ENCODE measurements around the gene JCHAIN. TPM values are rescaled to one million over a fixed set of nuclear protein-coding genes. Genes with fewer than 3 reads are reported as not detected.

Gene JCHAIN
- total RNA-seq, result not detected

DNA sequence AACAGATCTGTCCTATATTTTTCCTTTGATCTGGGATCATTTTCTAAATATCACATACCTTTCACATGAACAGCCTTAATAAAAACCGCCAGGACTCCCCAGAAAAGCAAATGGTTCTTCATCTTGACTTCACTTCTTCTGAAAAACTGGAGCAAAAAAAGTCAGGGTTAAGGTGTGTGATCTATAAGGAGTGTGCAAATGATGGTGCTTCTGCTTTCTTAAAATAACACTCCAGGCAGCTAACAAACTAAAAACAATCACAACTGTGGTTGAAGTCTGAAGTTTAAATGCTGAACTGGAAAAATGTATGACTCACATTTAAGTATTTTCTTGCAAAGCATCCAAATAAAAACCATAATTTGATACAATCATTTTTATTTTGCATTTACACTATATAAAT is at the start of gene JCHAIN:
JCHAIN (minus strand) TSS at position 140 of the 400 bp plus-strand sequence; CDS start at position 122, 18 bp downstream.
- peaks cover 7% of the 10 kb centered on the region for H3K27me3 Mint-ChIP-seq
- no peaks in the 10 kb centered on the region for H3K9me3 Mint-ChIP-seq

DNA sequence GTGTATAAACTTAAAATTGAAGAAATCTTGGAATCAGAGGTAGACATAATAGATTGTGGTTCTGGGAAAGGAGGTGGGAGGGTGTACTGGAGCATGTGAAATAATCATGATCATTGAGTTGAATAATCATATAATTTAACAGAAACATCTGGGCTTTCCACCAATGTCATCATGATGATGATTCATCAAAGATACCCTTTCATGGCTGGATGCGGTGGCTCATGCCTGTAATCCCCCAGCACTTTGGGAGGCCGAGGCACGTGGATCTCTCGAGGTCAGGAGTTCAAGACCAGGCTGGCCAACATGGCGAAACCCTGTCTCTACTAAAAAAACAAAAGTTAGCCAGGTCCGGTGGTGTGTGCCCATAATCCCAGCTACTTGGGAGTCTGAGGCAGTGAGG is 48.8 kb upstream of the JCHAIN start:
- no peaks in the 10 kb centered on the region for H3K36me3 Mint-ChIP-seq (ENCODE audit: low read depth)
- no peaks in the 10 kb centered on the region for H3K27me3 Mint-ChIP-seq
- peak; percentile 21 for ATAC-seq (replicated peaks)
- no peaks in the 10 kb centered on the region for H3K9me3 Mint-ChIP-seq
- no peak overlapping the region for H3K27ac Mint-ChIP-seq
- peak overlapping the region; percentile 7 for H3K4me3 Mint-ChIP-seq
- peaks cover 19% of the 10 kb centered on the region for H3K4me1 Mint-ChIP-seq

More for the DNA sequence above, at the start of gene JCHAIN:
- Mint-ChIP-seq H3K4me3 (no peak within 1 kb of the TSS), H3K4me1 (no peaks in the 10 kb centered on the region), H3K36me3 (ENCODE audit: low read depth) (no peaks in the 10 kb centered on the region), H3K27ac (no peak within 1 kb of the TSS)
- no peak for ATAC-seq (replicated peaks)

DNA sequence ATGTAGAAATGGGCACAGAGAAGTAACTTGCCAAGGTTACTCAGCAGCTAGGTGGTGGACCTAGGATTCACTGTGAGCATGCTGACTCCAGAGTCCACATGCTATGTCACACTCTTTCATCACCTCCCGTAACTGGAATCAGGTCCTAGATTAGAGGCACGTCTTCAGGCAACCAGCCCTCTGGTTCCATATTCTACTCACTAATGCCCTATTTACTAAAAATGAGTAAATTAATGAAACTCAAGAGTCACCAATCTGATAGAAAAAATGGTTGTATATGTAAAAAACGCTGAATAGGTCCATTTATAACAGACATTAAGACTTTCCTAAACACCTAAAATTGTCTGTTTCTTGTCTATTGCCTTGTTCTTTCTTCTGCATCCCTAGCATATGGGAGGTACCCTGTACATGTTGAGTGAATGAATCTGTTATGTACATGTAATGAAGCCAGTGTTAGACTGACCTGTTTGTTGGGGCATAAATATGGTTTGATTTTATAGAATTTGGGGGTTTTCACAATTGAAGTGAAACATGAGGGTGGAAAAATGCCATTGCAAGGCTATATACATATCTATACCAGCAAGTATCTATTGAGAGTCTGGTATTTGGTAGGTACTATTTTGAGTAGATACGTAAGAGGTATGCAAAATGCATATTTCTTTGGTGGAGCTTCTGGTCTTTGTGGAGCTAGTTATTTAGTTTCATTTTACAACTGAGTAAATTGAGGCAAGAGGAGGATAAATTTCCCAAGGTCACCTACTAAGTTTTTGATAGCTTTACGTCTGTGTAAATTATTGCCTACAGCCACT is 48.0 kb upstream of the JCHAIN start:
- no peaks in the 10 kb centered on the region for H3K9me3 Mint-ChIP-seq
- peaks cover 19% of the 10 kb centered on the region for H3K4me1 Mint-ChIP-seq
- H3K27ac Mint-ChIP-seq, result no peak overlapping the region
- H3K27me3 Mint-ChIP-seq, result no peaks in the 10 kb centered on the region
- H3K36me3 Mint-ChIP-seq (ENCODE audit: low read depth), result no peaks in the 10 kb centered on the region
- no peak for ATAC-seq (replicated peaks)
- H3K4me3 Mint-ChIP-seq, result peak overlapping the region; percentile 36

DNA sequence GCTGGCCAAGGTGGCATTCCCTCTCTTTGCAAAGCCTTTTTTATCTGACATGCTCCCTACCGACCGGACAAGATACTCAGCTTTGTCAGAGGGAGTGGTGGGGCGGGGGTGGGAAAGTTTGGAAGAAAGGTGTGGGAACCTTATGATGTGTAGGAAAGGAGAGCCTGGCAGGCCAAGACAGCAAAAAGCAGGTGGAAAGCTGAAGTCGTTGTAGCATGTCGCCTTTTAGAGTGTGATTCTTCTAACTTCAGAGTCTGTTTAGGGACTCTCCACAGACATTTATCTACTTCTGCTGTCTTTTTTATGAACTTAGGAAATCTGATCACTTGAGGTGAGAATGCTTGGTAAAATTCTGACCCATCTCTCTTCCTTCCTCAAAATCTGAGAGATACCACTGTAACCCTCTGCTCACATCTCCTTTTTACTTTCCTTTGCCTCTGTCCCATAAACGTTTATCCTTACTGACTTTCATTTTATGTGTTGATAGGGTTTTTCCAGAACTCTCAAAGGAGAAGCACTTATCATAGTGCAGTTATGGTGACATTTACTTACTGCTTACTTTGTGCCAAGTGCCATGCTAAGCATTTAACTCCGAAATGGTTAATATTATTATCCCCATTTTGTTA is 47.3 kb upstream of the JCHAIN start:
- Mint-ChIP-seq H3K27me3 (no peaks in the 10 kb centered on the region), H3K27ac (no peak overlapping the region), H3K36me3 (ENCODE audit: low read depth) (no peaks in the 10 kb centered on the region), H3K4me1 (peaks cover 19% of the 10 kb centered on the region), H3K9me3 (no peaks in the 10 kb centered on the region), H3K4me3 (peak overlapping the region; percentile 36)
- ATAC-seq (replicated peaks), result no peak

DNA sequence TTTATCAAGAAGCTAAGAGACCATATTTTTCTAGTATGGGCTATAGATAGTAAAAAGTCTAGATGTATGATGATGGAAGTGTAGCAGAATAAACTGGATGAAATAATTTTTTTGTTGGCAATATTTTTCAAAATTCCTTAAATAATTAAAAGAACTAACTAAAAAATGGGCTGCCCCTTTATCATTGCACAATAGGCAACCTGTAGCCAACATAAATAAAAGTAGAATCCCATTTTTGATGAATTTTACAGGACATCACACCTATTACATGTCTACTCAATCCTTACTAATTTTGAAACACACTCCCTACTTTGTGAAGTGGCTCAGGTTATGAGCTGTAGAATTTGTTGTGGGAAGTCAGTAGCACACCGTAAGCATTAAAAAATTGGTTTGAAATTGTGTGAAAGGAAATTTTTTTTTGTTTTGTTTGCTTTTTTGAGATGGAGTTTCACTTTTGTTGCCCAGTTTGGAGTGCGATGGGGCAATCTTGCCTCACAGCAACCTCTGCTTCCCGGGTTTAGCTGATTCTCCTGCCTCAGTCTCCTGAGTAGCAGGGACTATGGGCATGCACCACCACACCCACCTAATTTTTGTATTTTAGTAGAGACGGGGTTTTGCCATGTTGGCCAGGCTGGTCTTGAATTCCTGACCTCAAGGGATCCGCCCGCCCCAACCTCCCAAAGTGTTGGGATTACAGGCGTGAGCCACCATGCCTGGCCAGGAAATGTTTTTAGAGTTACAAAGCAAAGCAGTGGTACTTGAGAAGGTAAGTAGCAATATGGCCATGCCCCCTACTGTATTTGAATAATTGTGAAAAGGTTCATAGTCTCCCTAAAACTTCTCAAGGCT is 46.5 kb upstream of the JCHAIN start:
- no peak for ATAC-seq (replicated peaks)
- peak overlapping the region; percentile 18 for H3K27ac Mint-ChIP-seq
- H3K4me1 Mint-ChIP-seq, result peaks cover 19% of the 10 kb centered on the region
- no peaks in the 10 kb centered on the region for H3K36me3 Mint-ChIP-seq (ENCODE audit: low read depth)
- H3K9me3 Mint-ChIP-seq, result no peaks in the 10 kb centered on the region
- peak overlapping the region; percentile 36 for H3K4me3 Mint-ChIP-seq
- H3K27me3 Mint-ChIP-seq, result no peaks in the 10 kb centered on the region

DNA sequence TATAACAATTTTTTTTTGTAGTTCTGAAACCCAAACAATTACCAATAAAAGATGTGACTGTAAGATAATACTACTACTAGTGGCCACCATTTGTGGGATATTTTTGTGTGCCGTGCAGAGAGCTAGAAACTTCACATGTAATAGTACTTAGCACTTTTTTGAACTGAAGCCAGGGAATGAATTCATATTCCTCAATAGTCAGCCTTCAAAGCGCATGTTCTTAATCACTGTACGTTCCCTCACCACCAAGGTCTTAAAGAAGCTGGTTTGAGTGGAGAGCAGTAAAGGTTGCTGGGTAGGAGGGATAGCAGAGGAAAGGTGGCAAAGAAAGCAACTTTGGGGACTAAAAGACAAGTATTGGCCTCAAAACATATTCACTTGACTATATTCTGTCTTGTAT is 45.8 kb upstream of the JCHAIN start:
- Mint-ChIP-seq H3K9me3 (no peaks in the 10 kb centered on the region), H3K4me1 (peaks cover 19% of the 10 kb centered on the region), H3K27me3 (no peaks in the 10 kb centered on the region), H3K27ac (peak overlapping the region; percentile 18), H3K36me3 (ENCODE audit: low read depth) (no peaks in the 10 kb centered on the region), H3K4me3 (peak overlapping the region; percentile 33)
- ATAC-seq (replicated peaks), result no peak

DNA sequence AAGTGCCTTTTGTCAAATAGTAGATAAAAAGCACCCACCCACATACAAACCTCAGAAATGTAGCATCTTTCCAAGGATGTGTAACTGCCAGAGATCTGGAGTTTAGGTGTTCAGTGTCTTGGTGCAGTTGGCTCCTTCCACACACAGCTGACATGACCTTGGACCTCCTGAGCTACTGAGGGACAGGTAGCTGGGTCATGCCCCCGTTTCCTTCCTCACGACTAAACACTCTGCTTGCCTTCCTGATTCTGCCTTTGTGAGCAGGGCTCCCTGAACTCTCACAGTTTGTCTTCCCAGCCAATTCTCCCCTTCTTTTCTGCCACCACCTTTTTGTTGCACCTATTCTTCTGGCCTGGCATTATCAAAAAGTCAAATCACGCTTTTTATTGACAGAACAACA is 45.3 kb upstream of the JCHAIN start:
- ATAC-seq (replicated peaks), result no peak
- Mint-ChIP-seq H3K4me1 (peaks cover 19% of the 10 kb centered on the region), H3K27ac (peak overlapping the region; percentile 18), H3K9me3 (no peaks in the 10 kb centered on the region), H3K4me3 (peak overlapping the region; percentile 33), H3K36me3 (ENCODE audit: low read depth) (no peaks in the 10 kb centered on the region), H3K27me3 (no peaks in the 10 kb centered on the region)

DNA sequence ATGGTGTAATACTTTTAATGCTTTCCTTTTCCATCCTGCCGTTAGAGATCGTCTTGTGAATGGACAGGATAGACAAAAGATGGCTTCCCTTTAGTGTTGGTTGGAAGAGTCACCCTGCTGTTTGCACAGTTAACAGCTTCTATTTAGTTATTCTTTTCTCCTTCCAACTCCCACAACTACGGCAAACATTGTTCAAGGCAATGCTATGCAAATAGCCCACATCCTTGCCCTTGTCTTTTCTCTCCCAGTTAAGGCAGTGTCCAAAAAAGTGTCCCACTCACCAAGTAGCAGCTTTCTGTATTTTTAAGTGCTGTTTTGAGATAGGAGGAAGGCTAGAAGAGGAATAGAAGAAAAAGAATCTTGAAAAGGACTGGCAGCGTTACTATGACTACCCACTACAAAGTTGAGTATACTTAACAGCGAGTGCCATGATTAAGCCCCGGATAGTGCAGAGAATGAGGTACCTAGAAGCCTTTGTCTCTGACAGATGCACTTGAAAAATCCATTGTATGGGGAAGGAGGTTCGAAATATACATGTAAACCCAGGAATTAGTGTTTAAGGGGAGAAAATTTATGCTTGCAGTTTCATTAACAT is 43.4 kb upstream of the JCHAIN start:
- H3K4me3 Mint-ChIP-seq, result no peak overlapping the region
- H3K4me1 Mint-ChIP-seq, result peaks cover 25% of the 10 kb centered on the region
- no peaks in the 10 kb centered on the region for H3K36me3 Mint-ChIP-seq (ENCODE audit: low read depth)
- peak overlapping the region; percentile 8 for H3K27ac Mint-ChIP-seq
- H3K27me3 Mint-ChIP-seq, result no peaks in the 10 kb centered on the region
- no peak for ATAC-seq (replicated peaks)
- no peaks in the 10 kb centered on the region for H3K9me3 Mint-ChIP-seq

DNA sequence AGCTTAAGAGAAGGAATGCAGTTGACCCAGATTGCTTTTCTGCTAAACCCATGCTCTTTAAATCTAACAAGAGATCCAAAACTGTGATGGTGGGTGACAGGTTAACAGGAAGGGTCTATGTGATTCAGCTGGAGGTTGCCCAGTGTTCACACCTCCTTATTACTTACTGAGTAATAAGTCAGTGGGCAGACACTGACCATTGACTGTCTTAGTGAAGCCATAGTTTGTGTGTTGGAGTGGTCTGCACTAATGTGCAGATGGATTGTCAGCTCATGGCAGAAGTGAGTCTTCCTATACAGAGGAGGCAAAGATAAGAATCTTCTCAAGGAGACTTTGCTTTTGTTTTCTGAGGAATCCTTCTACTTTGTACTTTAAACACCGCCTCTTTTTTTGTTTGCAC is 40.2 kb upstream of the JCHAIN start:
- Mint-ChIP-seq H3K27me3 (no peaks in the 10 kb centered on the region), H3K9me3 (no peaks in the 10 kb centered on the region), H3K4me3 (peak overlapping the region; percentile 96), H3K27ac (peak overlapping the region; percentile 93), H3K4me1 (peaks cover 17% of the 10 kb centered on the region), H3K36me3 (ENCODE audit: low read depth) (no peaks in the 10 kb centered on the region)
- ATAC-seq (replicated peaks), result no peak

DNA sequence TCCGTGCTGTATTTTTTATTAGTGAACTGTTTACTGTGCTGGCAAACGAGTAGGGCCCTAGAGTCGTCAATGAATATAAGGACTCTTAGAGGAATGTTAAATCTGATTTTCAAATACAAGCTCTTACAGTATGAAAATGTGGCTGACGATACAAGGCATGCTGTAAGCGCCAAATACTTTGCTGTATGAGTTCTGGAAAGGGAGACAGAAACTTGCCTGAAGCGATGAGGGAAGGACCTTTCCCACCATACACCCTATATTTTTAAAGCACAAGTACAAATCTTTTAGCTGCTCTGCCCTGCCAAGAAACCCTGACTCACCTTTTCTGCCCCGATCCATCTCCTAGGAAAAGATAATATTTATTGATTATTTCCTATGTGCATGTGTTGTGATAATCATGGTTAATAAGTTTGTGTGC is 39.7 kb upstream of the JCHAIN start:
- Mint-ChIP-seq H3K4me1 (peaks cover 17% of the 10 kb centered on the region), H3K27ac (peak overlapping the region; percentile 93), H3K9me3 (no peaks in the 10 kb centered on the region), H3K4me3 (peak overlapping the region; percentile 96), H3K36me3 (ENCODE audit: low read depth) (no peaks in the 10 kb centered on the region), H3K27me3 (no peaks in the 10 kb centered on the region)
- no peak for ATAC-seq (replicated peaks)

DNA sequence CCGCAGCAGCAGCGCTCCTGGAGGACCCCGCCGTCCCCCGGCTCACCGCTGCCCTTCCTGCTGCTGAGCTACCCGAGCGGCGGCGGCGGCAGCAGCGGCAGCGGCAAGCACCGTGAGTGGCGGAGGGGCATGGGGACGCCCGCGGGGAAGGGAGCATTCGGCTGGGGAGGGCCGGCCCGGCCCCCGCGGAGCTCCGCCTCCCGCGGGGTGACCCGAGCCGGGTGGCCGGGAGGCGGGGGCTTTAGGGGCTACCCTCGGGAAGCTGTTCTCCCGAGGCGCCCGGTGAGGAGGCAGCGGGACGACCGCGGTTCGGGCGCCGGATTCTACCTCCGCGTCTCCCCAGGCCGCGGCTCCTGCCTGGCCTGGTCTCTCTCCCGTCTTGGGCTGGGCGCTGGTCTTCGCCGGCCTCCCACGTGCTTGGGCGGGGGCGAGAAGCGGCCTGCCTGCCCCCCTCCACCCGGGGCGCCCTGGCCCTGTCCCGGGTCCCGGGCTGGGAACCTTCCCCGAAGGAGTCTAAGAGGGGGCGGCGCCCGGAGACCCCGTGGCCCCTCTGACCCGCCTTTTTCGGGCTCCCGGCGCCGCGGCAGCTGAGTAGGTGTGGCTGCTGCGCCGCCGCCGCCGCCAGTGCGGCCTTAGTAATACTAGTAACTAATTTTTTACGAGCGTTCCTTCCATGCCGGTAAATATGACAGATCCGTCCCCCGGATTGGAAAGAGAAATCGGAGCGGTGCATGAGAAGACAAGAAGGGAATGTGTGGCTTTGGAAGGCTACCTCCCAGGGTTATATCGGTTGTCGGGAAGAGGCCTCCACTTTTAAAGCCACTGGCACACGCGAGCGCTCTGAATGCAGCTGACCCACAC is 39.1 kb upstream of the JCHAIN start:
- no peaks in the 10 kb centered on the region for H3K36me3 Mint-ChIP-seq (ENCODE audit: low read depth)

DNA sequence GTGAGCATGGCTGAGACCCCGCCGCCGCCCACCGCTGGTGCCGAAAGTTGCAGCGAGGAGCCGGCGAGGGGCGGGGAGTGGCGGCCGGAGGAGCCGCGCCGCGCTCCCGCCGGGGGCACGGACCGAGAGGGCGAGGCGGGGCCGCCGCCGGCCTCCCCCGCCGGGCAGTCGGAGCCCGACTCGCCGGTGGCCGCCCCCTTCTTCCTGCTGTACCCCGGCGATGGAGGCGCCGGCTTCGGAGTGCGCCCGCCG is 38.5 kb upstream of the JCHAIN start:
- H3K4me1 Mint-ChIP-seq, result peaks cover 17% of the 10 kb centered on the region
- H3K4me3 Mint-ChIP-seq, result no peak overlapping the region
- ATAC-seq (replicated peaks), result peak; percentile 44
- H3K36me3 Mint-ChIP-seq (ENCODE audit: low read depth), result no peaks in the 10 kb centered on the region
- H3K27ac Mint-ChIP-seq, result no peak overlapping the region
- H3K27me3 Mint-ChIP-seq, result no peaks in the 10 kb centered on the region
- no peaks in the 10 kb centered on the region for H3K9me3 Mint-ChIP-seq

More for the DNA sequence above, 39.1 kb upstream of the JCHAIN start:
- Mint-ChIP-seq H3K27me3 (no peaks in the 10 kb centered on the region), H3K4me1 (peaks cover 17% of the 10 kb centered on the region), H3K9me3 (no peaks in the 10 kb centered on the region), H3K27ac (peak overlapping the region; percentile 93), H3K4me3 (peak overlapping the region; percentile 96)
- ATAC-seq (replicated peaks), result peak; percentile 69

DNA sequence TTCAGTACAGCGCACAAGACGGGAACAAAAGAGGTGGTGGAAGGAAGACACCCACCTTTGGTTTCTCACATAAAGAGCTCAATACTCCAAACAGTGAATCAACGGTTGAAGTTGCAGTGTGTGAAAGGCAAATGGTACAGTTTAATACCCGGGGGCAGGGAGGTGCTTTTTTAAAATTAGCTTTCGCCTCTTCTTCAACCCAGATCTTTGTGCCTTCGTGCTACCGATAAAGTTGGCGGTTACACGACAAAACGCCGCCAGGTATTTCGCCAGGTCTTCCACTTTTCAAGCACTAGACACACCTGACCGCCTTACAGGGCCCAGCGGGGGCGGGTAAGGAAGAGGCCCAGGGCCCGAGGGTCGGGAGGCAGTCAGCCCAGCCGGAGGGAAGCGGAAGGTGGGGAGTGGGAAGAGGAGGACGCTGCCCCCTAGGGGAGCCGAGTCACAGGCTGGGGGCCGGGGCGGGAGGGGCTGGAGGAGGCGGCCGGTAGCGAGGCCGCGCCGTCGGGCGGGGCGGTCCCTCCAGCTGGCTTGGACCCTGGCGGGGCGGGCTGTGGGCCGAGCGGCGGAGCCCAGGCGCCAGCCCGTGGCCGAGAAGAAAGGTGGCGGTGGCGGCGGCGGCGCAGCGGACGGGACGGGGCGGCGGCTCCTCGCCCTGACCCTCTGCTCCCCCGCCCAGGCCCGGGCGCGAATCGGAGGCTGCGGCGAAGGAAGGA is 38.1 kb upstream of the JCHAIN start:
- H3K9me3 Mint-ChIP-seq, result no peaks in the 10 kb centered on the region

More for the DNA sequence above, 38.1 kb upstream of the JCHAIN start:
- H3K27ac Mint-ChIP-seq, result peak overlapping the region; percentile 77
- peak overlapping the region; percentile 86 for H3K4me3 Mint-ChIP-seq
- ATAC-seq (replicated peaks), result peak; percentile 62
- H3K36me3 Mint-ChIP-seq (ENCODE audit: low read depth), result no peaks in the 10 kb centered on the region
- no peaks in the 10 kb centered on the region for H3K27me3 Mint-ChIP-seq
- peaks cover 17% of the 10 kb centered on the region for H3K4me1 Mint-ChIP-seq
